GM21825 (cell line): ENCODE measurements around the gene KMT2D.

Source experiments
- ATAC-seq: cut with Tn5 transposase; IDR thresholded peaks from one replicate; pipeline ENCODE4 v1.9.1; 2021; ENCODE audit warnings: mild to moderate bottlenecking, moderate library complexity; ENCODE audit not compliant: unreplicated experiment

Gene KMT2D

DNA sequence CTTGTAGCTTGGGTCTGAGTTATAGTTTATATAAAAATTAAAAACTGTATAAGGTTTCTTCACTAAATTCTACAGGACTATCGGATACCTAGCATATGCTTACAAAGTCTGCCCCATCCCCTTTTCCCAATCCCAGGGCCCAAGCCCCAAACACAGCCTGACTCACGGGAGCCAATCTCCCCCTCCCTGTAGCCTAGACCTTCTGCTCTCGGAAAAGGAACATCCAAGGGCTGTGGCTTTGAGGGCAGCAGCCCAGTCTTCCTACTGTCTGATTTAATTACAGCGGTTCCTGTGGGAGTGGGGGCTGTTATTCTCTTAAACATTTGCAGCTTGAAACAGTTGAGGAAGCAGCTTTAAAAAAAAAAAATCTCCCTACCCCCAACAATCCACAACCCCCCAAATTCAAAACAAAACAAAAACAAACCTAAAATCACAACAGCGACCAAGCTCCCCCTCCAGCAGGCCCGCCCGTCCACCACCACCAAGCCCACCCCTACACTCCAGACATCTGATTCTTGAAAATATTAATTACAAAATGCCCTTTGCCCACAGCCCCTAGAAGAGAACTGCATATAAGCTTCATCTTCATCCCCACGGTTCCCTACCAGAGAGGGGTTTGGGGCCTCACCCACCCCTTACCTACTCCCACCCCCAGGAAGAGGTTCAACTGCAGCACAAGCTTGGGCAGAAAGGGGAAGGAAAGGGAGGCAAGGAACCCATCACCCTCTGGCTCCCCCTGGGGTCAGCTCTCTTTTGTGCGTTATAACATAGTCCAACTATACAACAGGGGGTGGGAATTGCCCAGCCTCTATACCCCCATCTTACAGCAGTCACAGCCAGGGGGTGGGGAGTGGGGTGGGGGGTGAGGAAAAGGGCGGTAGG lies 40.9 kb downstream of the KMT2D start:
- no peak for ATAC-seq

DNA sequence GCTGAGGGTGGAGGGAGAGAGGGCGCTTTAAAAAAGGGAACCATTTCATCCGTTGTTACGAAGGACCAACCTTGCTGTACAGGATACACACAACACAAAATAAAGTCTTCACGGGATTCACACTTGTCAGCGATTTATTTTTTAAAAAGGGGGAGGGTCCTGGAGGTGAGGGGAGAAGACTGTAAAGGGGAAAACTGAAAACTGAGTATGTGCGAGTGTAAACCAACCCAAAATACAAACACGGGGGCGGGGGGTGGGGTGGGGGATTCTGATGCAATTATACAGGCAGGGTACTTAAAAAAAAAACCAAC lies 41.5 kb downstream of the KMT2D start:
- ATAC-seq = peak; percentile 14

DNA sequence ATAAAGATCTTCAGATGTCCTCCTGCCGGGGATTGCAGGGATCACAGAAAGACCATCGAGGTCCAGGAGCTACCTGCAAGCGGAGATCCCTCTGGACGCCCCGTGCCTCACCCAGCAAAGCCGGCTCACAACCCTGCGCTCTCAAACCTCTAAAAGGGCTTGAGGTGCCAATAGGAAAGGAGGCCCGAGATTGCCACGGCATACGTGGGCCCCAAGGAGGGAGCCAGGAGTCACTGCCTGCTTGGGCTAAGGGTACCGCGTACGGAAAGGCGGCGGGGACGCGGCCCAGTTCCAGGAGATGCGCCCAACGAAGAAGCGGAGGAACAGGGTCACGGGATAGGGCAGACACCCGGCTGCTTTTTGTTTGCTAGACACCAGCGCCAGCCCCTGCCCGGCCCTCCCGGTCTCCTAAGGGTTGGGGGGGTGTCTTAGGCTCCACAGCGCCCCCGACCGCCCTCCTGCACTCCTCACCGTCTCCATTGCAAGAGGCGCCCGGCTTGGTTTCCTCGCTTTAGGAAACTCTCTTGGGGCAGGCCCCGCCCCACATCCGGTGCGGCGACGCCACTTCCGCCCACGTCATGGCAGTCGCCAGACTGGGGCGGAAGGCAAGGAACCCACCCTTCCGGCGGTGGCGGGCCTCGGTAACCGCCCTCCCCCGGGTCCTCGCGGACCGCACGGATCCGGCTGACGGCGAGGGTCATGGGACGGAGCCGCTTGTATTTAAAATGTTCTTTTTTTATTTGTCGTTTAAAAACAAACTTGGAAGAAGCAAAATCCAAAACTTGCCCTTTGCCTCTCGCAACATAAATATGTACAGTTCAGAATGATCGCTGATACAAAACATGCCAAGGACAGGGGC lies 42.1 kb downstream of the KMT2D start, which contains the start of gene PRKAG1:
PRKAG1 (minus strand) TSS at position 516 of the 859 bp plus-strand sequence; CDS start at position 480, 36 bp downstream.
- peak; percentile 89 for ATAC-seq

DNA sequence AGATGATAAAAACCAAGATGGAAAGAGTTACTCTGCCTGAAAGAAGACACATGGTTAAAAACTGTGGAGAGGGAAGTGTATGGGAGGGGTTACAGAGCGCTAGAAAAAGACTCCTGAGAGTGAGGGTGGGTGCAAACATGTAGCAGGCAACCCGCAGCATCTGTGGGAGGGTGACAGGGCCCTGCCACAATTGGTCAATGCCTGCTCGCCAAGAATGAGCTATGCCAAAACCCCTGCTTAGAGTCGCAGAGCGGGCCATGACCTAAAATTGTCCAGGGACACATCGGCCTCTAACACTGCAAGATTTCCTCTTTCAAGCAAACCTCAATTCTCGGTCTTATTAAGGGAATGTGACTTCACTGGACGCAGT lies 42.7 kb downstream of the KMT2D start:
- ATAC-seq = peak; percentile 17

DNA sequence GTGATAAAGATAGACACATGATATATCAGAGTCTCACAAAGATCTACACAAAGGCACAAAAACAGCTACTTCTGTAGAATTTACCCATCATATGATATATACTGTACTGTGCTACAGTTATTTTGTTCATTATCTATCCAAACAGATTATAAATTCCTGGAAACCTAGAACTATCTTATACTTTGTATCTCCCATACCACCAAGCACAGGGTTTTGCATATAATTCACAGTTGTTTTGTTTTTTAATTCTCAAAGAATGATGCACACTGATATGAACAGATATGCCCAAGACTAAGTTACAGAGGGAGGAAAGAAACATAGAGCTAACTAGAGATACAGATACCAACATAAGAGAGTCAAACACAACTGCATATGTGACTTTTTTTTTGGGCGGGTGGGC lies 45.4 kb downstream of the KMT2D start:
- no peak for ATAC-seq

DNA sequence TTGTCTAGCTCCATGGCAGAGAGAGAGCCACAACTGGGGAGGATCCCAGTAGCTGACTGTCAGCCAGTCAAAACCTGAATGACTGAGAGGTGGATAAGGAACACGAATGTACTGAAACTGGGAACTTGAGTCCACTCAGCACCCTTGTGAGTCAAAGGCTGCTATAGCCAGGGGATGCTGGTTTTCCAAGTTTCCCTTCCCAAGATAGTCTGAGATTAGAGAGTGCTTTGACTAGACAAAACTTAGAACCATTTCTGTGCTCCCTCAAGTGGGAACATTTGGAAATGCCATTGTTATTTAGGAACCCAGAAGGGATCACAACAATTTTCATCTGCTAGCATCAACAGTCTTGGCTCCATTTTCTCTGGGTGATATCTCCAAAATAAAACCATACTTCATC lies 46.0 kb downstream of the KMT2D start:
- no peak for ATAC-seq

DNA sequence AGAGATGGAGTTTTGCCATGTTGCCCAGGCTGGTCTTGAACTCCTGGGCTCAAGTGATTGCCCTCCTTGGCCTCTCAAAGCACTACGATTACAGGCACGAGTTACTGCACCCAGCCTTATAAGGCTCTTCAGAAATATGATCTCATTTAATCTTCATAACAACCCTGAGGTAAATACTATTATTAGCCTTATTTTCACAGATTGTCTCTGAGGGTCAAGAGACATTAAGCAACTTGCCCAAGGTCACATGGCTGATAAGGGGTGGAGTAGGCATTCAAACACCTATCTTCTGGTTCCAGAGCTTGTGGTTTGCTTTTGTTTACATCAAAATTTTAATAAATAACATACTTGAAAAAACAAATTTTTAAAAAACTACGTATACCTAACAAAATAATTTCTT lies 47.2 kb downstream of the KMT2D start:
- ATAC-seq = no peak

DNA sequence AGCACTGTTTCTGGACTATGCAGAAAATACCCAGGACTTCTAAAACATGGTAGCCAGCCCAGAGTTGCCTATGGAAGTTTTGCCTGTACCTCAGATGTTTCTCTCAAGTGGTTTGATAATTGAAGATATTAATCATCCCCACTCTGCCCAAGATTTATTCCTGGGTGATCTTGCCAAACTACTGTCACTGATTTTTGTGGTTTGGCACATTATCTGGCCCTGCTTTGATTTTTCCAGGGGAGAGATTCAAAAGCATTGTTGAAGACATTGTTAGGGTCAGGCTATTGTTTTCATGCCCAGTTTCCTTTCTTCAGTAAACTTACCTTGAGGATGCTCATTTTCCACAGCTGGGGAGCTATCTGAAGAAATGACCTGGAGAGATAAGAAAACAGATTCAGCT lies 47.9 kb downstream of the KMT2D start:
- ATAC-seq = no peak
